OCI-LY3 (cell line): ENCODE results near the gene CPNE2.

Experiments used
- CTCF ChIP-seq: fragments of 200-600, 300-600 bp; sonication (generic); IDR thresholded peaks from 2 replicates; pipeline ENCODE4 v1.5.1; 2014; ENCODE audit warnings: antibody characterized with exemption, low read length, low read depth
- EZH2phosphoT487 ChIP-seq: fragments of 200-600 bp; shearing (Covaris generic); IDR thresholded peaks from 2 replicates; pipeline ENCODE4 v1.6.1; 2018; ENCODE audit warnings: antibody characterized with exemption, mixed run types, low read depth

GRCh38 chr16:57190136-57190535, 97.8 kb downstream of the CPNE2 start:
- TF ChIP-seq CTCF (no peak), EZH2phosphoT487 (no peak)
